CMK (cell line): ENCODE results near the gene SRSF6.
A peak's percentile ranks its signal among the peaks of the same experiment; 100 is the strongest.
"Not testable (repeated sequence)": the region's sequence is repeated elsewhere in the genome, so short reads cannot be mapped to it uniquely, and the experiment has no call there.

ENCODE experiments used
- DNase-seq: peaks from one replicate; pipeline ENCODE4 v3.0.0-alpha.2; 2010; ENCODE audit warnings: low read depth

Gene SRSF6

GRCh38 chr20:43457640-43458421 lies at the start of gene SRSF6:
SRSF6 (plus strand) TSS chr20:43457896; CDS start chr20:43458034, 138 bp downstream.
- DNase-seq, result peak; percentile 56

GRCh38 chr20:43408848-43409576 lies 48.7 kb upstream of the SRSF6 start:
- no peak for DNase-seq

GRCh38 chr20:43409577-43409913 lies 48.2 kb upstream of the SRSF6 start:
- DNase-seq, result no peak

GRCh38 chr20:43415661-43416430 lies 41.9 kb upstream of the SRSF6 start:
- DNase-seq, result no peak

- DNase-seq, result no peak
These were observed 41.0 kb upstream of the SRSF6 start for GRCh38 chr20:43416591-43417228.

- DNase-seq, result no peak
These were observed 37.5 kb upstream of the SRSF6 start for GRCh38 chr20:43420192-43420591.

- DNase-seq, result not testable (repeated sequence)
These were observed 36.8 kb upstream of the SRSF6 start for GRCh38 chr20:43420913-43421312.

GRCh38 chr20:43426172-43426571 lies 31.5 kb upstream of the SRSF6 start:
- no peak for DNase-seq

- DNase-seq, result no peak
These were observed 27.2 kb upstream of the SRSF6 start for GRCh38 chr20:43430265-43431133.

- DNase-seq, result no peak
These were observed 26.6 kb upstream of the SRSF6 start for GRCh38 chr20:43431134-43431519.

- DNase-seq, result no peak
These were observed 25.2 kb upstream of the SRSF6 start for GRCh38 chr20:43432498-43432897.

GRCh38 chr20:43433250-43433854 lies 24.3 kb upstream of the SRSF6 start:
- no peak for DNase-seq

GRCh38 chr20:43434565-43434964 lies 23.1 kb upstream of the SRSF6 start:
- DNase-seq, result no peak

- no peak for DNase-seq
These were observed 18.9 kb upstream of the SRSF6 start for GRCh38 chr20:43438578-43439316.

- DNase-seq, result no peak
These were observed 17.2 kb upstream of the SRSF6 start for GRCh38 chr20:43440531-43440930.

- no peak for DNase-seq
These were observed 15.3 kb upstream of the SRSF6 start for GRCh38 chr20:43442282-43442880.

- no peak for DNase-seq
These were observed 13.6 kb upstream of the SRSF6 start for GRCh38 chr20:43444107-43444506.

- DNase-seq, result no peak
These were observed 11.3 kb upstream of the SRSF6 start for GRCh38 chr20:43446361-43446879.

GRCh38 chr20:43448431-43448747 lies 9.3 kb upstream of the SRSF6 start:
- DNase-seq, result not testable (repeated sequence)
